OCI-LY7 (cell line): ENCODE results near the gene NPY2R.

Experiments
- EZH2phosphoT487 ChIP-seq: fragments of 200-600 bp; sonication (generic); IDR thresholded peaks from 2 replicates; pipeline ENCODE4 v1.6.1; 2018; ENCODE audit warnings: low read depth, borderline replicate concordance, mild to moderate bottlenecking, mixed run types, antibody characterized with exemption, low read length, moderate library complexity, mixed read lengths
- TF ChIP-seq, protein P1 (sequence below): fragments of 200-600 bp; sonication (generic); conservative IDR thresholded peaks from 2 replicates; pipeline ENCODE4 v1.5.1; 2014; ENCODE audit warnings: mild to moderate bottlenecking, antibody characterized with exemption, low read length, moderate library complexity, mixed read lengths

DNA sequence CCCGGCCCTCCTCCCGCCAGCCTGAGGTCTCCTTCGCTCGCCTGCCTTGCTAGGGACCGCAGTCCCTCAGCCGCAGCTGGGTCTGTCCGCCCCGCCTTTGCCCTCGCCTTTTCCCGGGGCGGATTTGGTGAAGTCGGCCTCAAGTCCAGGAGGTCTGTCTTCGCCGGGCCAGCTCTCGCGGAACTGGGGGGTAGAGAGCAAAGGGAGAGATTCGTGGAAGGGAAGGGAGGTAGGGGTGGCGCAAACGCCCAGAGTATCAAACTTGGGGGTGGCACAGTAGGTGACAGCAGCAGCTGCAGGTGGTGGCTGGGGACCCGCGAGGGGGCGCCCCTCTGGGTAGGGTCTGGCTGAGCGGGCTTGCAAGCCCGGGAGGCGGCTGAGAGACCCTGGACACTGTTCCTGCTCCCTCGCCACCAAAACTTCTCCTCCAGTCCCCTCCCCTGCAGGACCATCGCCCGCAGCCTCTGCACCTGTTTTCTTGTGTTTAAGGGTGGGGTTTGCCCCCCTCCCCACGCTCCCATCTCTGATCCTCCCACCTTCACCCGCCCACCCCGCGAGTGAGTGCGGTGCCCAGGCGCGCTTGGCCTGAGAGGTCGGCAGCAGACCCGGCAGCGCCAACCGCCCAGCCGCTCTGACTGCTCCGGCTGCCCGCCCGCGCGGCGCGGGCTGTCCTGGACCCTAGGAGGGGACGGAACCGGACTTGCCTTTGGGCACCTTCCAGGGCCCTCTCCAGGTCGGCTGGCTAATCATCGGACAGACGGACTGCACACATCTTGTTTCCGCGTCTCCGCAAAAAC, at the start of gene NPY2R:
- no peak for TF ChIP-seq EZH2phosphoT487
- TF ChIP-seq, protein P1, sequence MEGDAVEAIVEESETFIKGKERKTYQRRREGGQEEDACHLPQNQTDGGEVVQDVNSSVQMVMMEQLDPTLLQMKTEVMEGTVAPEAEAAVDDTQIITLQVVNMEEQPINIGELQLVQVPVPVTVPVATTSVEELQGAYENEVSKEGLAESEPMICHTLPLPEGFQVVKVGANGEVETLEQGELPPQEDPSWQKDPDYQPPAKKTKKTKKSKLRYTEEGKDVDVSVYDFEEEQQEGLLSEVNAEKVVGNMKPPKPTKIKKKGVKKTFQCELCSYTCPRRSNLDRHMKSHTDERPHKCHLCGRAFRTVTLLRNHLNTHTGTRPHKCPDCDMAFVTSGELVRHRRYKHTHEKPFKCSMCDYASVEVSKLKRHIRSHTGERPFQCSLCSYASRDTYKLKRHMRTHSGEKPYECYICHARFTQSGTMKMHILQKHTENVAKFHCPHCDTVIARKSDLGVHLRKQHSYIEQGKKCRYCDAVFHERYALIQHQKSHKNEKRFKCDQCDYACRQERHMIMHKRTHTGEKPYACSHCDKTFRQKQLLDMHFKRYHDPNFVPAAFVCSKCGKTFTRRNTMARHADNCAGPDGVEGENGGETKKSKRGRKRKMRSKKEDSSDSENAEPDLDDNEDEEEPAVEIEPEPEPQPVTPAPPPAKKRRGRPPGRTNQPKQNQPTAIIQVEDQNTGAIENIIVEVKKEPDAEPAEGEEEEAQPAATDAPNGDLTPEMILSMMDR, result no peak
